Inflammatory macrophage (primary cell): ENCODE results near the gene PCSK5.

ENCODE experiments used
- DNase-seq, 2 donors: peaks; one replicate each; pipeline ENCODE4 v3.0.0-alpha.2; 2020 to 2022

Gene PCSK5

GRCh38 chr9:76370396-76371023 lies 480.0 kb downstream of the PCSK5 start:
- DNase-seq, result no peak

GRCh38 chr9:76371901-76372300 lies 481.4 kb downstream of the PCSK5 start:
- no peak for DNase-seq

GRCh38 chr9:76372336-76372735 lies 481.9 kb downstream of the PCSK5 start:
- peak; percentile 14 to 53 for DNase-seq

GRCh38 chr9:76373173-76373783 lies 482.8 kb downstream of the PCSK5 start:
- no peak for DNase-seq

GRCh38 chr9:76373784-76374474 lies 483.5 kb downstream of the PCSK5 start:
- no peak for DNase-seq

- DNase-seq, result peak in 1 of 2 donors; percentile 41
Measured at GRCh38 chr9:76374783-76375559, 484.5 kb downstream of the PCSK5 start.

GRCh38 chr9:76377791-76378190 lies 487.3 kb downstream of the PCSK5 start:
- no peak for DNase-seq

- DNase-seq, result no peak
Measured at GRCh38 chr9:76378367-76379073, 488.0 kb downstream of the PCSK5 start.

- DNase-seq, result no peak
Measured at GRCh38 chr9:76379494-76379893, 489.0 kb downstream of the PCSK5 start.

GRCh38 chr9:76390656-76391055 lies 500.2 kb downstream of the PCSK5 start:
- no peak for DNase-seq

GRCh38 chr9:76394195-76394959 lies 503.9 kb downstream of the PCSK5 start, which contains the start of gene RFK:
Gene RFK (minus strand): TSS chr9:76394426. CDS start chr9:76394171, 255 bp downstream.
- peak; percentile 91 to 93 for DNase-seq

GRCh38 chr9:76394960-76395252 lies 504.4 kb downstream of the PCSK5 start:
- DNase-seq, result peak; percentile 86 to 87

GRCh38 chr9:76395381-76395780 lies 504.9 kb downstream of the PCSK5 start:
- DNase-seq, result peak in 1 of 2 donors; percentile 40

GRCh38 chr9:76396144-76396543 lies 505.7 kb downstream of the PCSK5 start:
- DNase-seq, result no peak

- DNase-seq, result no peak
Measured at GRCh38 chr9:76396597-76396996, 506.1 kb downstream of the PCSK5 start.

GRCh38 chr9:76399856-76400255 lies 509.4 kb downstream of the PCSK5 start:
- no peak for DNase-seq

- no peak for DNase-seq
Measured at GRCh38 chr9:76400534-76401096, 510.1 kb downstream of the PCSK5 start.

- DNase-seq, result no peak
Measured at GRCh38 chr9:76401176-76401575, 510.7 kb downstream of the PCSK5 start.

- no peak for DNase-seq
Measured at GRCh38 chr9:76401580-76402354, 511.3 kb downstream of the PCSK5 start.

- DNase-seq, result peak; percentile 53 to 68
Measured at GRCh38 chr9:76403352-76403751, 512.9 kb downstream of the PCSK5 start.

- DNase-seq, result no peak
Measured at GRCh38 chr9:76404401-76404800, 513.9 kb downstream of the PCSK5 start.
